H1 (cell line): ENCODE measurements around the gene MACROD2. TPM values are rescaled to one million over a fixed set of nuclear protein-coding genes. Genes with fewer than 3 reads are reported as not detected.

Experiments
- CTCF ChIA-PET: fragments of 300-600 bp; sonication (Branson Sonifier 250); formaldehyde crosslinking; loops from one replicate; lab custom pipeline; 2021; ENCODE audit not compliant: partially characterized antibody; lab: Charles Lee
- POLR2A ChIA-PET: fragments of 300-600 bp; sonication (Branson Sonifier 250); formaldehyde crosslinking; loops from one replicate; lab custom pipeline; 2021; ENCODE audit warnings: inconsistent platforms; ENCODE audit not compliant: partially characterized antibody; lab: Charles Lee
- DNase-seq, 2 experiments: peaks; one replicate each; pipeline versions ENCODE4 v3.0.0 to v3.0.0-alpha.2; 2010 to 2022; ENCODE audit warnings: low spot score in 2 of 2, low read depth in 1 of 2, mixed read lengths in 1 of 2
- FAIRE-seq: peaks from 2 replicates; lab custom pipeline; 2011; peaks lifted over from hg19 to GRCh38; lab: Jason Lieb, UNC
- H2AFZ ChIP-seq: 2 replicates; pipeline ENCODE4 v1.8.1; 2012; ENCODE audit warnings: low read length, inconsistent platforms
- H2AK5ac ChIP-seq: 2 replicates; pipeline ENCODE4 v1.6.1; 2013; ENCODE audit warnings: low read depth, low read length
- H2BK120ac ChIP-seq: replicated peaks from 2 replicates; pipeline ENCODE3; 2013; ENCODE audit warnings: low read depth, low read length, inconsistent platforms
- H2BK12ac ChIP-seq: 2 replicates; pipeline ENCODE4 v1.6.1; 2013; ENCODE audit warnings: low read depth, low read length
- H2BK15ac ChIP-seq: 2 replicates; pipeline ENCODE4 v1.6.1; 2013; ENCODE audit warnings: low read length
- H2BK20ac ChIP-seq: 2 replicates; pipeline ENCODE4 v1.6.1; 2013; ENCODE audit warnings: low read length
- H2BK5ac ChIP-seq: 2 replicates; pipeline ENCODE4 v1.6.1; 2013; ENCODE audit warnings: low read depth, low read length
- H3K14ac ChIP-seq: 2 replicates; pipeline ENCODE4 v1.6.1; 2013; ENCODE audit warnings: inconsistent platforms; ENCODE audit not compliant: insufficient read length
- H3K18ac ChIP-seq: 2 replicates; pipeline ENCODE4 v1.6.1; 2013; ENCODE audit warnings: low read length; ENCODE audit errors: extremely low read depth
- H3K23ac ChIP-seq: 2 replicates; pipeline ENCODE4 v1.6.1; 2013; ENCODE audit warnings: inconsistent platforms; ENCODE audit not compliant: insufficient read length
- H3K23me2 ChIP-seq: 2 replicates; pipeline ENCODE4 v1.6.1; 2013; ENCODE audit warnings: low read depth, low read length
- H3K27ac ChIP-seq: 2 replicates; pipeline ENCODE4 v1.6.1; 2011; ENCODE audit warnings: low read depth, low read length, inconsistent platforms
- H3K27me3 ChIP-seq, 4 experiments: replicated peaks in 1 of 4; 1 replicate in 1 of 4; 2 replicates in 3 of 4; pipeline versions ENCODE4 v1.6.1 to v1.8.1; 2011 to 2013; ENCODE audit warnings: low read length in 3 of 4, mild to moderate bottlenecking in 3 of 4, inconsistent platforms in 2 of 4, mixed read lengths in 2 of 4, moderate library complexity in 1 of 4; ENCODE audit not compliant: control insufficient read depth in 3 of 4, insufficient read depth in 3 of 4; ENCODE audit errors: extremely low read depth in 1 of 4
- H3K36me3 ChIP-seq, 4 experiments: 2 replicates each; pipeline versions ENCODE4 v1.6.1 to v1.8.1; 2011 to 2013; ENCODE audit warnings: mild to moderate bottlenecking in 4 of 4, low read length in 3 of 4, moderate library complexity in 2 of 4, control low read depth in 1 of 4, inconsistent platforms in 1 of 4; ENCODE audit not compliant: insufficient read depth in 4 of 4, control insufficient read depth in 2 of 4
- H3K4ac ChIP-seq: replicated peaks from 2 replicates; pipeline ENCODE3; 2013; ENCODE audit warnings: low read length, low read depth, mixed read lengths, inconsistent platforms; ENCODE audit not compliant: insufficient read length
- H3K4me1 ChIP-seq, 4 experiments: replicated peaks in 1 of 4; 1 replicate in 1 of 4; 2 replicates in 3 of 4; pipeline versions ENCODE4 v1.6.1 to v1.8.1; 2011 to 2013; ENCODE audit warnings: low read length in 3 of 4, inconsistent platforms in 2 of 4, mixed read lengths in 1 of 4; ENCODE audit not compliant: insufficient read depth in 4 of 4, control insufficient read depth in 3 of 4
- H3K4me2 ChIP-seq, 2 experiments: 2 replicates each; pipeline versions ENCODE4 v1.6.1 to v1.8.1; 2011 to 2013; ENCODE audit warnings: low read depth in 2 of 2, low read length in 2 of 2, control low read depth in 1 of 2, inconsistent platforms in 1 of 2, mild to moderate bottlenecking in 1 of 2; ENCODE audit not compliant: insufficient read depth in 1 of 2
- H3K4me3 ChIP-seq, 4 experiments: fragments of 200-600, 300-600 bp in 1 of 4; sonication (generic), shearing (Covaris generic), sonication (Bioruptor Twin) in 1 of 4; 2 replicates each; pipeline versions ENCODE4 v1.5.1 to v1.8.1; 2011 to 2016; ENCODE audit warnings: low read length in 4 of 4, low read depth in 3 of 4, control low read depth in 2 of 4, inconsistent platforms in 2 of 4, mild to moderate bottlenecking in 2 of 4, mixed read lengths in 1 of 4, moderate library complexity in 1 of 4; ENCODE audit not compliant: insufficient read depth in 2 of 4; ENCODE audit errors: extremely low read depth in 1 of 4
- H3K56ac ChIP-seq: replicated peaks from 2 replicates; pipeline ENCODE3; 2013; ENCODE audit warnings: low read depth, mild to moderate bottlenecking, mixed read lengths, low read length, inconsistent platforms; ENCODE audit not compliant: insufficient read length
- H3K79me1 ChIP-seq: 2 replicates; pipeline ENCODE4 v1.6.1; 2013; ENCODE audit warnings: low read depth, low read length, control low read depth
- H3K79me2 ChIP-seq, 2 experiments: 2 replicates each; pipeline versions ENCODE4 v1.6.1 to v1.8.1; 2012 to 2013; ENCODE audit warnings: low read length in 2 of 2, mild to moderate bottlenecking in 2 of 2, inconsistent platforms in 1 of 2; ENCODE audit not compliant: insufficient read depth in 2 of 2, control insufficient read depth in 1 of 2
- H3K9ac ChIP-seq, 4 experiments: replicated peaks in 1 of 4; 1 replicate in 1 of 4; 2 replicates in 3 of 4; pipeline versions ENCODE4 v1.6.1 to v1.8.1; 2011 to 2013; ENCODE audit warnings: low read depth in 3 of 4, low read length in 3 of 4, control low read depth in 2 of 4, mild to moderate bottlenecking in 2 of 4, moderate library complexity in 2 of 4, inconsistent platforms in 1 of 4; ENCODE audit errors: extremely low read depth in 1 of 4
- H3K9me3 ChIP-seq, 2 experiments: 2 replicates each; pipeline versions ENCODE4 v1.6.1 to v1.8.1; 2012 to 2013; ENCODE audit warnings: mild to moderate bottlenecking in 2 of 2, moderate library complexity in 2 of 2, control low read depth in 1 of 2, inconsistent platforms in 1 of 2, low read depth in 1 of 2, low read length in 1 of 2, mixed read lengths in 1 of 2; ENCODE audit not compliant: insufficient read depth in 2 of 2
- H4K20me1 ChIP-seq, 2 experiments: replicated peaks in 1 of 2; 2 replicates each; pipeline versions ENCODE3 to v1.8.1; 2011 to 2013; ENCODE audit warnings: inconsistent platforms in 2 of 2, low read length in 2 of 2, mild to moderate bottlenecking in 1 of 2; ENCODE audit not compliant: insufficient read depth in 2 of 2, control insufficient read depth in 1 of 2
- H4K5ac ChIP-seq: 2 replicates; pipeline ENCODE4 v1.6.1; 2013; ENCODE audit warnings: low read length, low read depth, mixed read lengths, inconsistent platforms; ENCODE audit not compliant: insufficient read length
- H4K8ac ChIP-seq: 2 replicates; pipeline ENCODE4 v1.8.0; 2013; ENCODE audit warnings: mild to moderate bottlenecking, moderate library complexity, low read length, inconsistent platforms; ENCODE audit not compliant: insufficient read depth; ENCODE audit errors: extremely low read depth
- H4K91ac ChIP-seq: replicated peaks from 2 replicates; pipeline ENCODE3; 2013; ENCODE audit warnings: low read length, mixed read lengths, inconsistent platforms; ENCODE audit not compliant: insufficient read length
- ATF3 ChIP-seq: IDR thresholded peaks from 2 replicates; pipeline ENCODE4 v1.6.1; 2011; ENCODE audit warnings: low read depth, mild to moderate bottlenecking, low read length; ENCODE audit not compliant: insufficient read depth
- CBX8 ChIP-seq: fragments of 300-800, 300-1000 bp; sonication (generic); IDR thresholded peaks from 2 replicates; pipeline ENCODE4 v1.7.1; 2016; ENCODE audit warnings: low read depth, low read length, borderline replicate concordance
- CEBPB ChIP-seq: IDR thresholded peaks from 2 replicates; pipeline ENCODE4 v1.6.1; 2012; ENCODE audit warnings: low read depth, low read length
- CHD2 ChIP-seq: IDR thresholded peaks from 2 replicates; pipeline ENCODE4 v1.6.1; 2012; ENCODE audit warnings: low read length, improper control_type of control experiment
- CTBP2 ChIP-seq: IDR thresholded peaks from 2 replicates; pipeline ENCODE4 v1.7.0; 2011; ENCODE audit warnings: borderline replicate concordance, mild to moderate bottlenecking, moderate library complexity, mixed read lengths, low read length; ENCODE audit not compliant: insufficient read depth, insufficient read length
- HDAC2 ChIP-seq, 2 experiments: fragments of 300-600 bp in 1 of 2; sonication (generic) in 1 of 2; IDR thresholded peaks; 2 replicates each; pipeline ENCODE4 v1.6.1; 2011 to 2012; ENCODE audit warnings: low read depth in 2 of 2, low read length in 2 of 2, mild to moderate bottlenecking in 2 of 2, moderate library complexity in 2 of 2, borderline replicate concordance in 1 of 2, inconsistent platforms in 1 of 2
- JUND ChIP-seq: IDR thresholded peaks from 2 replicates; pipeline ENCODE4 v1.6.1; 2011; ENCODE audit warnings: mild to moderate bottlenecking, improper control_type of control experiment, low read length
- MAFK ChIP-seq: IDR thresholded peaks from 2 replicates; pipeline ENCODE4 v1.6.1; 2012; ENCODE audit warnings: low read depth, mild to moderate bottlenecking, improper control_type of control experiment, low read length
- NANOG ChIP-seq: IDR thresholded peaks from 2 replicates; pipeline ENCODE4 v1.6.1; 2011; ENCODE audit warnings: low read length, low read depth, mild to moderate bottlenecking, inconsistent platforms; ENCODE audit not compliant: insufficient read depth, poor library complexity, severe bottlenecking
- POU5F1 ChIP-seq: IDR thresholded peaks from 2 replicates; pipeline ENCODE4 v1.6.1; 2011; ENCODE audit warnings: low read depth, mild to moderate bottlenecking, low read length, moderate library complexity
- RXRA ChIP-seq: IDR thresholded peaks from 2 replicates; pipeline ENCODE4 v1.6.1; 2011; ENCODE audit warnings: low read depth, mild to moderate bottlenecking, low read length, moderate library complexity; ENCODE audit not compliant: insufficient read depth
- SP4 ChIP-seq: IDR thresholded peaks from 2 replicates; pipeline ENCODE4 v1.6.1; 2012; ENCODE audit warnings: low read length, inconsistent platforms
- TBP ChIP-seq: IDR thresholded peaks from 2 replicates; pipeline ENCODE4 v1.6.1; 2011; ENCODE audit warnings: low read depth, low read length, improper control_type of control experiment
- TEAD4 ChIP-seq: IDR thresholded peaks from 2 replicates; pipeline ENCODE4 v1.6.1; 2012; ENCODE audit warnings: low read depth, low read length, inconsistent platforms, mixed read lengths
- ZNF274 ChIP-seq: IDR thresholded peaks from 2 replicates; pipeline ENCODE4 v1.7.0; 2012; ENCODE audit warnings: low read length, borderline replicate concordance; ENCODE audit errors: extremely low read depth
- WGBS, 2 experiments: shearing (Covaris generic) in 1 of 2; methylation state at CpG; one replicate each; pipeline versions ENCODE4 v1.1.6 to v1.1.7; 2013 to 2015; ENCODE audit warnings: low lambda C conversion rate in 2 of 2, mixed read lengths in 2 of 2, inconsistent platforms in 1 of 2, low coverage in 1 of 2, missing lambda C conversion rate in 1 of 2; ENCODE audit not compliant: insufficient replicate concordance in 2 of 2, insufficient coverage in 1 of 2, insufficient read length in 1 of 2; ENCODE audit errors: extremely low coverage in 1 of 2, missing lambda C conversion rate in 1 of 2; 5-methylcytosine and 5-hydroxymethylcytosine counted together
- polyA plus RNA-seq, 7 experiments: library from polyadenylated mRNA; depleted of rRNA in 3 of 7; stranded (reverse) in 5 of 7; unstranded in 2 of 7; fragments of >200 nt in 5 of 7; fragments of 200-250 nt in 2 of 7; gene quantifications; 1 replicate in 5 of 7; 2 replicates in 1 of 7; 4 replicates in 1 of 7; pipeline versions ENCODE4 v1.2.1 to v1.2.3, GENCODE V29; 2011 to 2013; ENCODE audit warnings: missing spikeins in 2 of 7, mixed read lengths in 2 of 7
- total RNA-seq: library from RNA; stranded (reverse); fragmentation: NEBNext Ultra II Directional; extraction: Animal tissue kit (Norgen Biotek cat#: 25700); gene quantifications from 2 replicates; pipeline ENCODE4 v1.2.1, GENCODE V29; 2021

Gene MACROD2
- total and polyA plus RNA-seq, 2 of the 8 experiments (the other 6 are each of a cell fraction or from before 2014, with no cell fraction given), result 0.70 to 3.9 TPM

GRCh38 chr20:15179781-15180180 lies 1184.5 kb downstream of the MACROD2 start:
- no peak overlapping the region for H2AFZ ChIP-seq
- no peak overlapping the region for H3K27ac ChIP-seq
- 94% methylated on average over 3 of the region's 3 CpGs; no CpG with 5 or more reads in 1 of the 2 experiments for WGBS, 2 experiments

More at GRCh38 chr20:15179781-15180180, 1184.5 kb downstream of the MACROD2 start:
- no peak overlapping the region for H4K8ac ChIP-seq
- ChIA-PET POLR2A (no interaction called here), CTCF (no interaction called here)
- H3K14ac ChIP-seq, result no peak overlapping the region
- TF ChIP-seq CEBPB, result no peak
- TF ChIP-seq CHD2, result no peak
- TF ChIP-seq TEAD4, result no peak
- no peak for TF ChIP-seq CBX8
- no peak for TF ChIP-seq ATF3
- TF ChIP-seq HDAC2 (IDR thresholded peaks at IDR 0.05; ENCODE audit: borderline replicate concordance in 1 of 2, low read depth in 2 of 2, low read length in 2 of 2), result no peak
- TF ChIP-seq TBP, result no peak
- no peak for TF ChIP-seq SP4
- no peak for TF ChIP-seq POU5F1
- TF ChIP-seq NANOG, result no peak
- TF ChIP-seq JUND, result no peak
- TF ChIP-seq CTBP2, result no peak
- no peak for TF ChIP-seq MAFK
- no peak for TF ChIP-seq ZNF274
- TF ChIP-seq RXRA, result no peak
- H3K56ac ChIP-seq, result no peak overlapping the region
- no peaks in the 10 kb centered on the region for H4K20me1 ChIP-seq
- H2AK5ac ChIP-seq, result no peak overlapping the region
- no peak overlapping the region for H2BK5ac ChIP-seq
- FAIRE-seq (no peak), DNase-seq (no peak)
- H3K4me2 ChIP-seq, result no peak overlapping the region
- H3K79me2 ChIP-seq, result no peaks in the 10 kb centered on the region
- H3K4me1 ChIP-seq, result no peaks in the 10 kb centered on the region
- no peak overlapping the region for H3K4ac ChIP-seq
- H3K23ac ChIP-seq, result no peak overlapping the region
- H4K5ac ChIP-seq, result no peak overlapping the region
- no peaks in the 10 kb centered on the region for H3K23me2 ChIP-seq
- no peak overlapping the region for H2BK120ac ChIP-seq
- no peak overlapping the region for H3K18ac ChIP-seq
- no peak overlapping the region for H2BK20ac ChIP-seq
- H3K9ac ChIP-seq, result no peak overlapping the region
- H2BK15ac ChIP-seq, result no peak overlapping the region
- H2BK12ac ChIP-seq, result no peak overlapping the region
- peaks cover 0 to 2% of the 10 kb centered on the region in 2 experiments; a peak in 1 of 4 replicates for H3K9me3 ChIP-seq
- no peaks in the 10 kb centered on the region for H3K27me3 ChIP-seq
- no peak overlapping the region for H4K91ac ChIP-seq
- no peak overlapping the region for H3K4me3 ChIP-seq
- H3K36me3 ChIP-seq, result no peaks in the 10 kb centered on the region
- no peaks in the 10 kb centered on the region for H3K79me1 ChIP-seq
